Chondrocyte (in vitro differentiated cells): Measurements from ENCODE around the gene GRM8. TPM values are rescaled to one million over a fixed set of nuclear protein-coding genes. Genes with fewer than 3 reads are reported as not detected.
A peak's percentile ranks its signal among the peaks of the same experiment; 100 is the strongest.

Experiments
- DNase-seq: peaks from one replicate; pipeline ENCODE4 v3.0.0; 2021; ENCODE audit warnings: mixed read lengths, low spot score
- H3K27ac Mint-ChIP-seq: one replicate; pipeline ENCODE4 v1.8.0; 2021; ENCODE audit warnings: mild to moderate bottlenecking, moderate library complexity, mixed read lengths; ENCODE audit not compliant: unreplicated experiment
- H3K27me3 Mint-ChIP-seq: 2 replicates; pipeline ENCODE4 v1.8.0; 2021; ENCODE audit warnings: low read depth, mixed read lengths
- H3K36me3 Mint-ChIP-seq: 2 replicates; pipeline ENCODE4 v1.8.0; 2021; ENCODE audit warnings: low read depth, mixed read lengths
- H3K4me1 Mint-ChIP-seq: 2 replicates; pipeline ENCODE4 v1.8.0; 2021; ENCODE audit warnings: low read depth, mild to moderate bottlenecking, mixed read lengths
- H3K4me3 Mint-ChIP-seq: one replicate; pipeline ENCODE4 v1.8.0; 2021; ENCODE audit warnings: mild to moderate bottlenecking, moderate library complexity, mixed read lengths; ENCODE audit not compliant: unreplicated experiment
- H3K9me3 Mint-ChIP-seq: 2 replicates; pipeline ENCODE4 v1.8.0; 2021; ENCODE audit warnings: low read depth, mixed read lengths
- total RNA-seq: library from RNA; stranded (reverse); gene quantifications from 3 replicates; pipeline ENCODE4 v1.2.1, GENCODE V29; 2021
- TF ChIP-seq, protein P1 (sequence below): fragments of 200-600 bp; sonication (generic); IDR thresholded peaks from 2 replicates; pipeline ENCODE4 v1.5.0; 2021; ENCODE audit warnings: antibody characterized with exemption, mild to moderate bottlenecking, moderate library complexity

GRM8 gene
- total RNA-seq, 1 donor from 2014 or later: not detected

DNA sequence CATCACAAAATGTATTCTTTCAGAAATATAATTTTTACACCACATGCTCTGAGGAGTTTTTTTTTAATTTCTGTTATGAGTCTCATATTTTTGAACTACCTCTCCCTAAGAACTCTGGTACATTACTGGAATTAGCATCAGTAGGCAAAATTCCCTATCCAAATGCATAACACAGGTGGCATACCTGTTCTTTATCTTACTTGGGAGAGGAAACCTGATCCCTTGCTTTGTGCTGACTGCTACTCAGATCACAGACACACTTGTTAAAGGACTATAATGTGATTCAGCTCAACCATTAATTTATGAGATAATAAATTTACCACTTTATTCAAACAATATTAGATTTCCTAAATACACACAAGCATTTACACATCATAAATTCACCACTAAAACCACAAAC, 617.2 kb downstream of the GRM8 start:
- no peaks in the 10 kb centered on the region for H3K9me3 Mint-ChIP-seq
- DNase-seq: no peak
- H3K4me3 Mint-ChIP-seq: no peak overlapping the region
- H3K36me3 Mint-ChIP-seq: no peaks in the 10 kb centered on the region
- H3K27me3 Mint-ChIP-seq: peaks cover 5% of the 10 kb centered on the region
- TF ChIP-seq, protein P1, sequence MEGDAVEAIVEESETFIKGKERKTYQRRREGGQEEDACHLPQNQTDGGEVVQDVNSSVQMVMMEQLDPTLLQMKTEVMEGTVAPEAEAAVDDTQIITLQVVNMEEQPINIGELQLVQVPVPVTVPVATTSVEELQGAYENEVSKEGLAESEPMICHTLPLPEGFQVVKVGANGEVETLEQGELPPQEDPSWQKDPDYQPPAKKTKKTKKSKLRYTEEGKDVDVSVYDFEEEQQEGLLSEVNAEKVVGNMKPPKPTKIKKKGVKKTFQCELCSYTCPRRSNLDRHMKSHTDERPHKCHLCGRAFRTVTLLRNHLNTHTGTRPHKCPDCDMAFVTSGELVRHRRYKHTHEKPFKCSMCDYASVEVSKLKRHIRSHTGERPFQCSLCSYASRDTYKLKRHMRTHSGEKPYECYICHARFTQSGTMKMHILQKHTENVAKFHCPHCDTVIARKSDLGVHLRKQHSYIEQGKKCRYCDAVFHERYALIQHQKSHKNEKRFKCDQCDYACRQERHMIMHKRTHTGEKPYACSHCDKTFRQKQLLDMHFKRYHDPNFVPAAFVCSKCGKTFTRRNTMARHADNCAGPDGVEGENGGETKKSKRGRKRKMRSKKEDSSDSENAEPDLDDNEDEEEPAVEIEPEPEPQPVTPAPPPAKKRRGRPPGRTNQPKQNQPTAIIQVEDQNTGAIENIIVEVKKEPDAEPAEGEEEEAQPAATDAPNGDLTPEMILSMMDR: no peak
- H3K4me1 Mint-ChIP-seq: no peaks in the 10 kb centered on the region
- no peak overlapping the region for H3K27ac Mint-ChIP-seq

DNA sequence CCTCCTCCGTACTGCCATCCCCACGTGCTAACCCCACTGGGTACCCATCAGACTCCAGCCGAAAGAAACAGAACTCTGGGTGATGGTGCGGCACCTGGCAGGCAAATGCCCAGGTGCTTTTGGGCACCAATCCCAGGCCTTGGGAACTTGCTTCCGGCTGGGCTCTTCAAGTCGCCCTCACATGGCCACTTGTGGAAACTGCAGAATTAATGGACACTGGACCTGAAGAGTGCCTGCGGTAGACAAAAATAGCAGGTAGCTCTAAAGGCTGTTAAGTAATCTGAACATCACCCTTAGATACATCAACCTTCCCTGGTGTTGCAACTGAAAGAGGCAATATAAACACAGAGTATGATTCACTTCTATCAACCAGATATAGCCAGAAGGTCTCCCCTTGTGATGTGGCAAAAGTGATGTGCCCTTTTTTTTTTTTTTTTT, 644.4 kb downstream of the GRM8 start:
- no peaks in the 10 kb centered on the region for H3K9me3 Mint-ChIP-seq
- TF ChIP-seq, protein P1: peak; percentile 70
- DNase-seq: no peak
- H3K4me1 Mint-ChIP-seq: no peaks in the 10 kb centered on the region
- no peak overlapping the region for H3K27ac Mint-ChIP-seq
- H3K27me3 Mint-ChIP-seq: peaks cover 2% of the 10 kb centered on the region
- no peaks in the 10 kb centered on the region for H3K36me3 Mint-ChIP-seq
- H3K4me3 Mint-ChIP-seq: no peak overlapping the region

DNA sequence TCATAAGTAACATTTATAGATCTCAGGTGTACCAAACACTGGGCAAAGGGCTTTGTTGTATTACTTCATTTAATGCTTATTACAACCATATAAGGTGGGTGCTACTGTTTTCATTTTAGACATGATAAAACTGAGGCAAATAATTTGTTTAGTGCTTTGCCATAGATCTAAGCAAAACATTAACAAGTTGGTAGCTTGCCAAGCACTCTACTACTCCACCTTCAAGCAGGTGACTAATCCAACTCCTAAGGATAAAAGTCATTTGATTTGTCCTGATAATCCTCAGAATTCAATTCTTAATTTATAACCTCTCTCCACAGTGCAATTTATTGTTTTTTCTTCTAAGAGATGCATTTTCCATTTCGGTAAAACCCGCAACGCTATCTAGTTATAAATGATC, 646.4 kb downstream of the GRM8 start:
- H3K4me3 Mint-ChIP-seq: no peak overlapping the region
- no peaks in the 10 kb centered on the region for H3K4me1 Mint-ChIP-seq
- H3K27me3 Mint-ChIP-seq: no peaks in the 10 kb centered on the region
- H3K36me3 Mint-ChIP-seq: no peaks in the 10 kb centered on the region
- H3K9me3 Mint-ChIP-seq: no peaks in the 10 kb centered on the region
- no peak overlapping the region for H3K27ac Mint-ChIP-seq
- TF ChIP-seq, protein P1: no peak
- DNase-seq: no peak

DNA sequence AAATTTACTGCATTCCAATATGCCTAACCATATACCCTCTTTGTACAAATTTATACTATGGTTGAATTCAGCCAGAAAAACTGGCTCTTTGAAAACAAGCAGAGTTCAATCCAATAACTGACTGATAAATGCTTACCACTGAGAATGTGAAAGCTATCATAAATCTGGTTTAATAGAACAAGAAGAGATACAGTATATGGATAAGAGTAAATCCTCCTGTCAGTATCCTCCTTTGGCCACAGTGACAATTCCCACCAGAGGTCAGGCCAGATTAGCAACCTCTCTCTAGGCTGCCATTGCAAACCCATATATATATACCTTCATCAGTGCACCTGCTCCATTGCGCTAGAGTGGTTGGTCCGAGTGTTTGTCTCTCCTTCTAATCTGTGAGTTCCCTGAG, 647.2 kb downstream of the GRM8 start:
- Mint-ChIP-seq H3K4me1 (no peaks in the 10 kb centered on the region), H3K36me3 (no peaks in the 10 kb centered on the region), H3K27me3 (no peaks in the 10 kb centered on the region), H3K27ac (no peak overlapping the region), H3K9me3 (no peaks in the 10 kb centered on the region), H3K4me3 (no peak overlapping the region)
- no peak for DNase-seq
- TF ChIP-seq, protein P1: no peak

DNA sequence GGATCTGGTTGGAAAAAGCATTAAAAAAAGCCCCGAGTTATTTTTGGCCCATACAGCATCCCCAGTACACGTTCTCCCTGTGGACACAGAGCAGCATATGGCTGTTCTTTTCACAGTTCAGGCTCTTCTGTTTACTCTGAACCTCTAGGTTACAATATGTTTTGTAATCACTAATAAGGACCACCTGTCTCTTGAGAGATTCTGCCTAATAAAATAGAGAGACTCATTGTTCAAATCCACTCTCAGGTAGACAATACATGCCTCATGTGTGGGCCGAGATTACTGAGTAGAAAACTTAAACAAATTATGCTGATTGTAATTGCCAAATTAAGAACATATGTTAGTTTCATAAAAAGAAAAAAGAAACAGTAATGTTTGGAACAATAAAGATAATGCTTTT, 647.7 kb downstream of the GRM8 start:
- Mint-ChIP-seq H3K4me1 (no peaks in the 10 kb centered on the region), H3K36me3 (no peaks in the 10 kb centered on the region), H3K27me3 (no peaks in the 10 kb centered on the region), H3K9me3 (no peaks in the 10 kb centered on the region), H3K27ac (no peak overlapping the region), H3K4me3 (no peak overlapping the region)
- no peak for DNase-seq
- TF ChIP-seq, protein P1: no peak
